Hypothalamus (tissue), 51 donors: ENCODE results near the gene HPCA.

Source experiments
- DNase-seq, 51 donors: peaks; one replicate each; lab custom pipeline; 2025; lab: John Stamatoyannopoulos, UW

Gene HPCA

DNA sequence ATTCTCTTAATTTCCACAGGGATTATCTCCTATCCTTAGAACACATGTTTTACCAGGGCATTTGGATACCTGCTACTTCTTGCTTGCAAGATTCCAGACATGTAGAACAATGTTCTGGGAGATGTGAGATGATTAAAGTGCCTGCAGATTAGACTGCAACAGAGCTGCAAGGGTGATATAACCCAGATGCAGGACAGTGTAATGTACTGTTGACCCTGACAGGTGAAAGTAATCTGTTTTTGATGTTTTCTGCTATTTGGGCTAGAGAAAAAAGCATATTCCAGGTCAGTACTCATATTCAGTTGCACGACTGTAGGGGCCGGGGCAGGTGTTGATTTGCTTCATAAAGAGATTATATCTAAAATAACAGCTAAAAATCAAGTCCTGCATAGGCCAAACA lies 42.0 kb downstream of the HPCA start:
- DNase-seq, result no peak

- no peak for DNase-seq
Measured at GRCh38 chr1:32928715-32929114, 42.4 kb downstream of the HPCA start.

DNA sequence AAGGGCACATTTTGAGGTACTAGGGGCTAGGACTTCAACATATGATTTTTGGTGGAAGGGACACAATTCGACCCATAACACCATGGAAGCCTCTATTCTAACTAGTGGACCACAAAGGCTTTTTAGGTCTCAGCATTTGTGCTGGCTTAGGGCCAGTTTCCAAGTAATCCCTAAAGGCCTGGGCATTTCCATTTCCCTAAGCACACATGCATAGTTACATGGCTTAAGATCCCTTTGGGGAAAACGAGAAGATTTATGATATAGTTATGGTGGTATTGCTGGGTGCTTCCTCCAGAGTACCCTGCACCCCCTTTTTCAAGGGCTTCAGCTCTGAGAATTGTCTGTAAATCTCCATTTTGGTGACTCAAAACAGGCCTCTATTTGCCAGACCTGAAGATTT lies 43.1 kb downstream of the HPCA start:
- no peak for DNase-seq

- DNase-seq, result no peak
Measured at GRCh38 chr1:32931760-32932159, 45.5 kb downstream of the HPCA start.

DNA sequence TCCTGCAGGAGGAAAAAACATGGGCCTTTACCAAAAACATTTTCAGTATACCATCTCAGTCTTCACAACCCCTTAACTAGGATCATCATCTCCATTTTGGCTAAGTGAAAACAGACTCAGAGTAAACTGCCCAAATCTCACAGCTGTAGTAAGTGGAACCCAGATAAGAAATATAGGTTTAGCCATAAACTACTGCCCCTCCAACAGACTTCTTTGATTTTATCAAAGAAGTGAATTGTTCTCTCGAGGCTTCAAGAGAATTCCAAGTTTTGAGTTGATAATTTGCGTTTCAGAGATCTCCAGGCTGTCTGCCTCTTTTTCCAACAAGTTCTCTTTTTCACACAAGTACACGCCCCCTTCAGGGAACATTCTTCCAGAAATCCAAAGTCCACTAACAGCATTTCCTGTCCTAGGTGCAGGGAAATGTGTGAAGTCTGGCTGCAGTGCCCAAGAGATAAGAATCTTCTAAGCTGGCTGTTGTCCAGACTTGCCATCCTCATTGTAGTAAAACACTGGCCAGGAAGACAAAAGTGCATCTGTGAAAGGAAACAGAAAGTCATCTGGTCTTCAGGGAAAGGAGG lies 47.5 kb downstream of the HPCA start:
- no peak for DNase-seq

GRCh38 chr1:32934535-32934934 lies 48.2 kb downstream of the HPCA start:
- DNase-seq, result no peak

DNA sequence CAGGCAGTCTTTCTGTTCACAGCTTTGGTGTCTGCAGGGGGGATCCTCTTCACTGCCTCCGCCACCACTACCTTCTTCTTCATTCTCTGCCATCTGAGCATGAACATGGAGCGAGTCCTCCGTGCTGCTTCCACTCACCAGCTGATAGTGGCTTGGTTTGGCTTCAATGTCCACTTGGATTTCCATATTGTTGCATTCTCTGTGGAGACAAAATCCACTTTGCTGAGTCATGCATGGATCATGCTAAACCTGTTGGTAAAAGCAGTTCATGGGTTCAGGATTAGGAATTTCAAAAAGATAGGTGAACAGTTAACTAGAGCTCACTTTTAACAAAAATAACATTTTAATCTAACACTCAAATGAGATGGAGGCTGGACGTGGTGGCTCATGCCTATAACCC lies 50.8 kb downstream of the HPCA start:
- DNase-seq, result no peak

DNA sequence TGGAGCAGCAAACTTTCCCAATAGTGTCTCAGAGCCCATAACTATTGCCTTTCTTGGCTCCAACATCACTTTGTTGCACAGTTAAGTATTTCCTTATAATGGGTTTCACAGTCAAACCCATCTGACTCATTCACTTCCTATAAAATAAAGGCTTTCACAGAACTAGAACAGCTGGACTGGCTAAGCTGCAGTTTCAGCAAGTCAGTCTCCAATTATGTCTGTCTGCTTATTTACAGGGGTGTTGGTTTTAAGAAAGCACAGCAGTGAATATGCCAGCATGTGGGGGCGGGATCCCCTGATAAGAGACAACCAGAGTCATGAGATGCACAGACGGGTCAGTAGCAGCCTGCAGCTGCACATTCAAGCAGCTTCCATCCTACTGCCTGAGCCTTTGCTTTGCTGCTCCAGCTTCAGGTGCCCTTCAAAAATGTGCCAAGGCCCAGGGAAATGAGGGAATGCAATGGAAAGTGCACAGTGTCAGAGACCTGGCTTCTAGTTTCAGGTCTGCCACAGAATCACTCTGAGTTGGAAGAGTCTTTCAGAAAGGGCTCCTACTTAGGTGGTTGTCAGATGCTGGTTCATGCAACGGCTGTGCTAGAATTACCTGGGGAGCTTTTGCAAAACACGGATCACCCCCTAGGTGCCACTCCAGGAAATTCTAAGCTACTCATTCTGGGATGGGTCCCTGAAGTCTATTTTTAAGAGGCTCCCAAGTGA lies 53.5 kb downstream of the HPCA start:
- DNase-seq, result peak in 1 of 51 donors; percentile 22

GRCh38 chr1:32944180-32944579 lies 57.9 kb downstream of the HPCA start:
- DNase-seq, result no peak
